ENCODE results near the gene WDR5. TPM values are rescaled to one million over a fixed set of nuclear protein-coding genes. Genes with fewer than 3 reads are reported as not detected.

The WDR5 gene
- total and polyA plus RNA-seq, 2 donors (not counting 1 experiment from before 2014, with no cell fraction given): 15.5 to 26.0 TPM

- DNase-seq (ENCODE audit: low read depth in 2 of 2): no peak
- peaks cover 5% of the 10 kb centered on the region for H3K4me1 ChIP-seq (ENCODE audit: control insufficient read depth, extremely low read depth, insufficient read depth, low read length)
- peaks cover 2% of the 10 kb centered on the region for H3K79me2 ChIP-seq (ENCODE audit: control insufficient read depth, insufficient read depth, low read length)
- H3K9me3 ChIP-seq (ENCODE audit: control insufficient read depth, insufficient read depth, low read depth, low read length): no peaks in the 10 kb centered on the region
- no peak overlapping the region for H3K9ac ChIP-seq (ENCODE audit: insufficient read depth, low read length)
- TF ChIP-seq EZH2 (IDR thresholded peaks at IDR 0.05; ENCODE audit: low read length, missing control alignments) (no peak), CTCF (conservative IDR thresholded peaks at IDR 0.05 in 1 of 2, IDR thresholded peaks at IDR 0.05 in 1 of 2; ENCODE audit: low read depth in 1 of 2, low read length in 2 of 2) (no peak)
- H3K36me3 ChIP-seq (ENCODE audit: control insufficient read depth, insufficient read depth, low read length): peaks cover 9% of the 10 kb centered on the region
- no peaks in the 10 kb centered on the region for H4K20me1 ChIP-seq (ENCODE audit: control insufficient read depth, extremely low read depth, insufficient read depth, low read length)
- no peak overlapping the region for H3K27ac ChIP-seq (ENCODE audit: insufficient read depth, low read length)
- no peak overlapping the region for H3K4me2 ChIP-seq (ENCODE audit: extremely low read depth, insufficient read depth, low read length)
- no peaks in the 10 kb centered on the region for H3K27me3 ChIP-seq (ENCODE audit: control insufficient read depth, insufficient read depth, low read length)
- no peak overlapping the region for H2AFZ ChIP-seq (ENCODE audit: low read length)
- H3K4me3 ChIP-seq (replicated peaks in 1 of 4; ENCODE audit: control extremely low read depth in 1 of 4, insufficient read depth in 1 of 4, low read depth in 3 of 4, low read length in 4 of 4): no peak overlapping the region
These were observed 26.4 kb downstream of the WDR5 start for GRCh38 chr9:134162212-134162775.

- TF ChIP-seq EZH2 (IDR thresholded peaks at IDR 0.05; ENCODE audit: low read length, missing control alignments) (no peak), CTCF (conservative IDR thresholded peaks at IDR 0.05 in 1 of 2, IDR thresholded peaks at IDR 0.05 in 1 of 2; ENCODE audit: low read depth in 1 of 2, low read length in 2 of 2) (no peak)
- Histone ChIP-seq H3K4me1 (ENCODE audit: control insufficient read depth, extremely low read depth, insufficient read depth, low read length) (peaks cover 9% of the 10 kb centered on the region), H3K27ac (ENCODE audit: insufficient read depth, low read length) (no peak overlapping the region), H3K4me3 (replicated peaks in 1 of 4; ENCODE audit: control extremely low read depth in 1 of 4, insufficient read depth in 1 of 4, low read depth in 3 of 4, low read length in 4 of 4) (no peak overlapping the region), H3K27me3 (ENCODE audit: control insufficient read depth, insufficient read depth, low read length) (no peaks in the 10 kb centered on the region), H2AFZ (ENCODE audit: low read length) (peak overlapping the region; percentile 82), H3K9ac (ENCODE audit: insufficient read depth, low read length) (peak overlapping the region; percentile 67), H3K9me3 (ENCODE audit: control insufficient read depth, insufficient read depth, low read depth, low read length) (no peaks in the 10 kb centered on the region), H3K4me2 (ENCODE audit: extremely low read depth, insufficient read depth, low read length) (no peak overlapping the region), H4K20me1 (ENCODE audit: control insufficient read depth, extremely low read depth, insufficient read depth, low read length) (no peaks in the 10 kb centered on the region), H3K79me2 (ENCODE audit: control insufficient read depth, insufficient read depth, low read length) (peaks cover 2% of the 10 kb centered on the region), H3K36me3 (ENCODE audit: control insufficient read depth, insufficient read depth, low read length) (peaks cover 4% of the 10 kb centered on the region)
- no peak for DNase-seq (ENCODE audit: low read depth in 2 of 2)
These were observed 27.1 kb downstream of the WDR5 start for GRCh38 chr9:134162926-134163370.

GRCh38 chr9:134163371-134164196 is 27.7 kb downstream of the WDR5 start:
- Histone ChIP-seq H3K27ac (ENCODE audit: insufficient read depth, low read length) (no peak overlapping the region), H3K4me1 (ENCODE audit: control insufficient read depth, extremely low read depth, insufficient read depth, low read length) (peaks cover 9% of the 10 kb centered on the region), H3K4me2 (ENCODE audit: extremely low read depth, insufficient read depth, low read length) (no peak overlapping the region), H4K20me1 (ENCODE audit: control insufficient read depth, extremely low read depth, insufficient read depth, low read length) (no peaks in the 10 kb centered on the region), H3K9me3 (ENCODE audit: control insufficient read depth, insufficient read depth, low read depth, low read length) (no peaks in the 10 kb centered on the region), H2AFZ (ENCODE audit: low read length) (peak overlapping the region; percentile 82), H3K4me3 (replicated peaks in 1 of 4; ENCODE audit: control extremely low read depth in 1 of 4, insufficient read depth in 1 of 4, low read depth in 3 of 4, low read length in 4 of 4) (peak overlapping the region in 1 of 4 experiments; percentile 21), H3K9ac (ENCODE audit: insufficient read depth, low read length) (peak overlapping the region; percentile 67), H3K79me2 (ENCODE audit: control insufficient read depth, insufficient read depth, low read length) (peaks cover 2% of the 10 kb centered on the region), H3K36me3 (ENCODE audit: control insufficient read depth, insufficient read depth, low read length) (peaks cover 4% of the 10 kb centered on the region), H3K27me3 (ENCODE audit: control insufficient read depth, insufficient read depth, low read length) (no peaks in the 10 kb centered on the region)
- peak; percentile 51 to 55 for DNase-seq (ENCODE audit: low read depth in 2 of 2)
- TF ChIP-seq EZH2 (IDR thresholded peaks at IDR 0.05; ENCODE audit: low read length, missing control alignments): no peak
- TF ChIP-seq CTCF (conservative IDR thresholded peaks at IDR 0.05 in 1 of 2, IDR thresholded peaks at IDR 0.05 in 1 of 2; ENCODE audit: low read depth in 1 of 2, low read length in 2 of 2): peak; percentile 22 to 56
